ENCODE results near the gene GSTO2.

- TF ChIP-seq CTCF (IDR thresholded peaks at IDR 0.05), result no peak
- no peak for TF ChIP-seq POLR2A (IDR thresholded peaks at IDR 0.05)
Observed at GRCh38 chr10:104353325-104354048, 84.5 kb downstream of the GSTO2 start, which contains the start of gene CFAP58.

Data from lower leg skin (tissue), 3 donors.